Neutrophil (primary cell): ENCODE data around the gene GJD4.

Experiments
- H3K27ac ChIP-seq: fragments of 200-600 bp; sonication (generic); 2 replicates; pipeline ENCODE4 v1.5.1; 2016; ENCODE audit warnings: mild to moderate bottlenecking, moderate library complexity
- H3K27me3 ChIP-seq: fragments of 200-600 bp; sonication (generic); 2 replicates; pipeline ENCODE4 v1.6.0; 2016; ENCODE audit warnings: mild to moderate bottlenecking
- H3K36me3 ChIP-seq: fragments of 200-600 bp; sonication (generic); 2 replicates; pipeline ENCODE4 v1.5.1; 2017
- H3K4me1 ChIP-seq, 2 experiments: fragments of 200-600 bp in 1 of 2; sonication (generic) in 1 of 2; 1 replicate in 1 of 2; 2 replicates in 1 of 2; pipeline versions ENCODE4 v1.5.1 to v1.6.1; 2013 to 2016; ENCODE audit warnings: low read depth in 1 of 2, low read length in 1 of 2, mild to moderate bottlenecking in 1 of 2, moderate library complexity in 1 of 2; ENCODE audit not compliant: control insufficient read depth in 1 of 2, insufficient read depth in 1 of 2
- H3K4me3 ChIP-seq, 2 experiments: fragments of 200-600 bp in 1 of 2; sonication (generic) in 1 of 2; 1 replicate in 1 of 2; 2 replicates in 1 of 2; pipeline ENCODE4 v1.5.1; 2013 to 2016; ENCODE audit warnings: low read depth in 1 of 2, low read length in 1 of 2, mild to moderate bottlenecking in 1 of 2, moderate library complexity in 1 of 2
- H3K9me3 ChIP-seq: fragments of 200-600 bp; sonication (generic); 2 replicates; pipeline ENCODE4 v1.5.1; 2016
- CTCF ChIP-seq: fragments of 200-600 bp; sonication (generic); IDR thresholded peaks from 2 replicates; pipeline ENCODE4 v1.5.1; 2016; ENCODE audit warnings: antibody characterized with exemption

GJD4 gene

DNA sequence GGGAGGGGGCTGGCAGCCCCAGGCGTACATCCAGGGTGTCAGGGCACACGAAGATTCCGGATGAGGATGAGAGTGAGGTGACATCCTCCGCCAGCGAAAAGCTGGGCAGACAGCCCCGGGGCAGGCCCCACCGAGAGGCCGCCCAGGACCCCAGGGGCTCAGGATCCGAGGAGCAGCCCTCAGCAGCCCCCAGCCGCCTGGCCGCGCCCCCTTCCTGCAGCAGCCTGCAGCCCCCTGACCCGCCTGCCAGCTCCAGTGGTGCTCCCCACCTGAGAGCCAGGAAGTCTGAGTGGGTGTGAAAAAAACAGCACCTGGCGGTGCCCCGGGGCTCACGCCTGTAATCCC is 3.2 kb downstream of the GJD4 start:
- Histone ChIP-seq H3K9me3 (no peaks in the 10 kb centered on the region), H3K4me3 (no peak overlapping the region), H3K27me3 (peaks cover 88% of the 10 kb centered on the region), H3K4me1 (peaks cover 0 to 8% of the 10 kb centered on the region in 2 experiments), H3K36me3 (no peaks in the 10 kb centered on the region), H3K27ac (no peak overlapping the region)
- no peak for TF ChIP-seq CTCF

GRCh38 chr10:35611750-35612149 is 6.6 kb downstream of the GJD4 start:
- peaks cover 69% of the 10 kb centered on the region for H3K27me3 ChIP-seq
- H3K4me1 ChIP-seq, result peaks cover 0 to 8% of the 10 kb centered on the region in 2 experiments
- H3K36me3 ChIP-seq, result no peaks in the 10 kb centered on the region
- TF ChIP-seq CTCF, result no peak
- H3K4me3 ChIP-seq, result no peak overlapping the region
- no peak overlapping the region for H3K27ac ChIP-seq
- H3K9me3 ChIP-seq, result no peaks in the 10 kb centered on the region

DNA sequence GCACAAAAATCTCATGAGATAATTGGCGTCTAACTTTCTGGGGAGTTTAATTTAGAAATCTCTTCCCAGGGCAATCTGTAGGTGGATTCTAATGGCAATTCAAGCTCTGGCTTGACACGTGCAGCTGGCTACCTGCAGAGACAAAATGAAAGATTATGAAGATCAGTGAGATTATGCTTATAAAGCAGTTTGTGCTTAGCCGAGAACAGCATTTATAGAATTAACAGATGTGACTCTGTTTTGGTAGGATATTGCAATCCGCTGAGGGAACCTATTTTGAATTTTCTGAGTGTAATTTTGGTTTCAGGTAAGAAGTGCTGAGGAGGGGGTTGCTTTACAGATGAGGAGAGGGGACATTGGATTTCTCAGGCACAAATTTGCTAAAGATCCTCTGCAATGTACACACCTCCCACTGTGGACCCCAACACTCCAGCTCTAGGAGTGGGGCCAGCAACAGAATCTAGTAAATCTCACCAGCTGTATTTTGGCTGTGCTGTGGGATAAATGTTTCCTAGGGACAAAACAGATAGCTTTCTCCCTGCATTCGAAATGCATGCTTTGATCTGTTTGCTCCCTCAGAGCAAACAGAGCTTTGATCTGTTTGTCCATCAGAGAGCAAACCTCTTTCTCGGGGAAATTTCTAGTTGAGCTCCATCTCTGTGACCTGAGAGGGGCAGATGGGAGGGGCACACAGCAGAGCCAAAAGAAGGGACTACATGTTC is 7.4 kb downstream of the GJD4 start:
- no peak for TF ChIP-seq CTCF
- Histone ChIP-seq H3K4me3 (no peak overlapping the region), H3K9me3 (no peaks in the 10 kb centered on the region), H3K36me3 (no peaks in the 10 kb centered on the region), H3K27me3 (peaks cover 64% of the 10 kb centered on the region), H3K4me1 (peaks cover 0 to 6% of the 10 kb centered on the region in 2 experiments), H3K27ac (no peak overlapping the region)

DNA sequence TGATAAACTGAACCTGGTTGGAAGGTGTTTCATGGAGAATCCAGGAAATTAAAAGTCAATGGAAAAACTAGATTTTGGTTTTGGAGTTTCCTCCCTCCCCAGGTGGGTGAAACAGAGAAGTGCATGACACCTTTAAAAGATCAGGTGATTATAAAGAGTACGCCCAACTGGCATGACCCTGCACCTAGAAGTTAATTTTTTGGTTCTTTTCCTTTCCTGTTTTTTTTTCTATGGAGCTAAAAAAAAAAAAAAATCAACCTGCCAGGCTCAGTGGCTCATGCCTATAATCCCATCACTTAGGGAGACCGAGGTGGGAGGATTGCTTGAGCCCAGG is 7.9 kb downstream of the GJD4 start:
- Histone ChIP-seq H3K9me3 (no peaks in the 10 kb centered on the region), H3K27me3 (peaks cover 61% of the 10 kb centered on the region), H3K36me3 (no peaks in the 10 kb centered on the region), H3K4me3 (no peak overlapping the region), H3K27ac (no peak overlapping the region), H3K4me1 (peaks cover 0 to 1% of the 10 kb centered on the region in 2 experiments)
- TF ChIP-seq CTCF, result no peak

DNA sequence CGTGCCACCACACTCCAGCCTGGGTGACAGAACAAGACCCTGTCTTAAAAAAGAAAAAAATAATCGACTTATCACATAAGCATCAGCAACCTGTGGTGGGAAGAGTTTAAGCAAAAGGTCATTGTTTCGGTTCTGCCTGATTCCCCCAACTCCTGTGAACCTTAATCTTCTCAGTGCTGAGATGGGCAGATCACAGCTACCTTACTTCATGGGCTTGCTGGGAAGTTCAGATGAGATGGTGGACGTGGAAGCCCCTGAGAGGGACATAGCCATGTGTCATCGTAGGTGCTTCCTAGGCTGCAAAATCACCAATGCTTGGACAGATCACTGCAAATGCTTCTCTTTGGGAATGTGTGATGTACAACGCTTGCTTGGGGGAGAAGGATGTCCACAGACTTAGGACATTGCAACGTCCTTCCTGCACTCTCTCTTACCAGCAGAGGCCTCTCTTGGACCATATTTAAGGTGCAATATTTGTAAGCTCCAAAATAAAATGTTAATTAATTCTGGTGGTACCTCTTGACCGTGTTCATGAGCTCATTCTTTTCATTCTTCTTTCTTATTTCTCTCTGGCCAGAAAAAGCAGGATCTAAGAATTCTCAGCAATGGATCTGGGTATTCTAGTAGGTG is 8.6 kb downstream of the GJD4 start:
- Histone ChIP-seq H3K36me3 (no peaks in the 10 kb centered on the region), H3K9me3 (no peaks in the 10 kb centered on the region), H3K27ac (no peak overlapping the region), H3K4me3 (no peak overlapping the region), H3K4me1 (no peaks in the 10 kb centered on the region), H3K27me3 (peaks cover 54% of the 10 kb centered on the region)
- no peak for TF ChIP-seq CTCF
